Measurements from ENCODE around the gene PERM1. TPM values are rescaled to one million over a fixed set of nuclear protein-coding genes. Genes with fewer than 3 reads are reported as not detected.
A peak's percentile ranks its signal among the peaks of the same experiment; 100 is the strongest.

The PERM1 gene
- total and polyA plus RNA-seq, 7 donors = 13.9 to 249 (median 80.3) TPM

GRCh38 chr1:1022302-1023009 lies 40.6 kb upstream of the PERM1 start:
- ATAC-seq = no peak
- H3K4me1 ChIP-seq = peaks cover 4% of the 10 kb centered on the region
- no peaks in the 10 kb centered on the region for H3K36me3 ChIP-seq (ENCODE audit: insufficient read depth in 1 of 2, low read depth in 1 of 2)
- intact Hi-C loops (cut with DNase I) = no loop called here
- H3K9me3 ChIP-seq = no peaks in the 10 kb centered on the region
- H3K27me3 ChIP-seq (ENCODE audit: insufficient read depth in 3 of 3, low read length in 2 of 3) = peaks cover 0 to 35% (median 11%) of the 10 kb centered on the region in 3 donors
- no peak for TF ChIP-seq CTCF (IDR thresholded peaks at IDR 0.05)
- no peak overlapping the region for H3K27ac ChIP-seq
- WGBS, 3 donors = 76 to 80% (median 79%) methylated on average over 24 to 27 of the region's 27 CpGs
- H3K4me3 ChIP-seq = no peak overlapping the region
- DNase-seq = no peak

- no peaks in the 10 kb centered on the region for H3K9me3 ChIP-seq
- peaks cover 4% of the 10 kb centered on the region for H3K4me1 ChIP-seq
Observed at GRCh38 chr1:1021920-1022259, 40.0 kb upstream of the PERM1 start.

GRCh38 chr1:1021010-1021919 lies 39.4 kb upstream of the PERM1 start:
- Histone ChIP-seq H3K4me1 (peaks cover 4% of the 10 kb centered on the region), H3K27me3 (ENCODE audit: insufficient read depth in 3 of 3, low read length in 2 of 3) (peaks cover 0 to 30% (median 11%) of the 10 kb centered on the region in 3 donors), H3K4me3 (peak overlapping the region; percentile 79), H3K36me3 (ENCODE audit: insufficient read depth in 1 of 2, low read depth in 1 of 2) (no peaks in the 10 kb centered on the region), H3K27ac (no peak overlapping the region), H3K9me3 (no peaks in the 10 kb centered on the region)
- 35 to 42% (median 40%) methylated on average over 32 to 33 of the region's 33 CpGs for WGBS, 3 donors
- no peak for TF ChIP-seq CTCF (IDR thresholded peaks at IDR 0.05)
- peak; percentile 63 to 75 for DNase-seq
- intact Hi-C loops (cut with DNase I) = no loop called here
- ATAC-seq = no peak

More at GRCh38 chr1:1021920-1022259, 40.0 kb upstream of the PERM1 start:
- Histone ChIP-seq H3K36me3 (ENCODE audit: insufficient read depth in 1 of 2, low read depth in 1 of 2) (no peaks in the 10 kb centered on the region), H3K27ac (no peak overlapping the region), H3K4me3 (no peak overlapping the region), H3K27me3 (ENCODE audit: insufficient read depth in 3 of 3, low read length in 2 of 3) (peaks cover 0 to 30% (median 11%) of the 10 kb centered on the region in 3 donors)
- DNase-seq (no peak), ATAC-seq (no peak)
- 91 to 95% (median 94%) methylated on average over 10 of the region's 10 CpGs for WGBS, 3 donors
- intact Hi-C loops (cut with DNase I) = no loop called here
- TF ChIP-seq CTCF (IDR thresholded peaks at IDR 0.05) = no peak

GRCh38 chr1:1020415-1021009 lies 38.6 kb upstream of the PERM1 start:
- intact Hi-C loops (cut with DNase I) = no loop called here
- TF ChIP-seq CTCF (IDR thresholded peaks at IDR 0.05) = no peak
- Histone ChIP-seq H3K27ac (peak overlapping the region; percentile 85), H3K27me3 (ENCODE audit: insufficient read depth in 3 of 3, low read length in 2 of 3) (peaks cover 0 to 30% (median 11%) of the 10 kb centered on the region in 3 donors), H3K4me3 (peak overlapping the region; percentile 79), H3K36me3 (ENCODE audit: insufficient read depth in 1 of 2, low read depth in 1 of 2) (no peaks in the 10 kb centered on the region), H3K4me1 (peaks cover 4% of the 10 kb centered on the region), H3K9me3 (no peaks in the 10 kb centered on the region)
- ATAC-seq = no peak
- 1 to 2% (median 1%) methylated on average over 13 to 55 of the region's 59 CpGs for WGBS, 3 donors
- no peak for DNase-seq
